Stimulated activated CD4-positive, alpha-beta T cell treated with anti-CD3 and anti-CD28 coated beads, TNF-alpha, amount 100 ng/mL, for 1 hour (primary cell): ENCODE results near the gene SRA1.
"Not testable (repeated sequence)": the region's sequence is repeated elsewhere in the genome, so short reads cannot be mapped to it uniquely, and the experiment has no call there.

ENCODE experiments used
- DNase-seq, 3 donors: peaks; one replicate each; pipeline ENCODE4 v3.0.0-alpha.2; 2020; ENCODE audit warnings: low read depth in 3 of 3, low spot score in 1 of 3

SRA1 gene

DNA sequence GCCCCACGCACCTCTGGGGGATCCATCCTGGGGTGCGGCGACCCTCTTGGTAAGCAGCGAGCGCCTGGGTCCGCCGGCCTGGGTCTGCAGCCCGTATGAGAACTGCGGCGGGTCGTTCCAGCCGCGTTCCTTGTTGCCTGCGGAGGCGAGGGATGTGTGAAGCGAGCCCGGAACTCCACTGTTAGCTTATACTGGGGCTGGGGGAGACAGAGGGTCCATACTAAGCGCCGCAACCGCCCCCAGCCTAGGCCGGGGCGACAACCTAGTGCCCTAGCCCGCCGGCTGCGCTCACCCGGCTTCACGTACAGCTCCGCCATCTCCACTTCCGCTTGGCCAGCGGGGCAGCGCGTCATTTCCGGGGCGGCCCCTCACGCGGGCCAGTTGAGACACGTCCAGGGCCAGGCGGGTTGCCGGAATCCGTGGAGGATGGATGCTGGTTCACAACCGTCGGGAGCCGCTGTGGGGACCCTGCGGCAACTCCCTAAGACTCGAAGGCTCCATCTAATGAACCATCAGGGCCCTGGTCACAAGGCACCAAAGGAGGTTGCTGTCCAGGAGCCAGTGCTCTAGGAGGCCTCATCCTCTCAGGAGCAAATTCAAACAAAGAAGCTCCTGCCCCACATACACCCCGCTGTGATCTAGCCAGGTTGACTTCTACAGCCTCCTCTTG is at the start of gene SRA1:
TSS of gene SRA1 (minus strand) at position 338 of the 670 bp plus-strand sequence. CDS start at position 317, 21 bp downstream.
- peak; percentile 49 to 75 (median 55) for DNase-seq

DNA sequence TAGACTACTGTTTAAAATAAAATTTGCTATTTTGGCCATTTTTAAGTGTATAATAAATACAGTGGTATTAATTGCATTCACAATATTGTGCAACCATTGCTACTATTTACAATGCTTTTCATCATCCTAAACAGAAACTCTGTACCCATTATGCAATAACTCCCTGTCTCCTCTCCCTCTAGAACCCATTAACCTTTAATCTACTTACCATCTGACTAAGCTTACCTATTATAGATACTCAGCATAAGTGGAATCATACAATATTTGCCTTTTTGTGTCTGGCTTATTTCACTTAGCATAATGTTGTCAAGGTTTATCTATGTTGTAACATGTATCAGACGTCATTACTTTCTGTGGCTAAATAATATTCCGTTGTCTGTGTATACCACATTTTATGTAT is 49.8 kb upstream of the SRA1 start:
- no peak for DNase-seq

DNA sequence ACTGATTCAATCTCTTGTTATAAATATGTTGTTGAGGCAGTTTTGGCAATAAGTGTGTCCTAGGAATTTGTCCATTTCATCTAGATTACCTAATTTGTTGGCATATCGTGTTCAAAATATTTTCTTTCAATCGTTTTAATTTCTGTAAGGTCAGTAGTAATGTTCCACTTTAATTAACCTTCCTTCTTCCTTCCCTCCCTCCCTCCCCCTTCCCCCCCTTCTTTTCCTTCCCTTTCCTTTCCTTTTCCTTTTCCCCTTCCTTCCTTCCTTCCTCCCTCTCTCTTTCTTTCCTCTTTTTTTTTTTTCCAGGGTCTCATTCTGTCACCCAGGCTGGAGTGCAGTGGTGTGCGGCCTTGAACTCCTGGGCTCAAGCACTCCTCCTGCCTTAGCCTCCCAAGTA is 48.6 kb upstream of the SRA1 start:
- no peak for DNase-seq

DNA sequence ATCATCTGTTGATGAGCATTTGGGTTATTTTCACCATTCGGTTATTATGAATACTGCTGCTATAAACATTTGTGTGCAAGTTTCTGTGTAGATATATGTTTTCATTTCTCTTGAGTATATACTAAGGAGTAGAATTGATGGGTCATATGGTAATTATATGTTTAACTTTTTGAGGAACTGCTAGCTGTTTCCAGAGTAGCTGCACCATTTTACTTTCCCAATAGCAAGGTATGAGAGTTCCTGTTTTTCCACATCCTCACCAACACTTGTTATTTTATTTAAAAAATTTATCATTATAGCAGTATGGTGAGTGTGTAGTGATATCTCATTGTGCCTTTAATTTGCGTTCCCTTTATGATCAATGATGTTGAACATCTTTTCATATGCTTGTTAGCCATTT is 46.5 kb upstream of the SRA1 start:
- no peak for DNase-seq

DNA sequence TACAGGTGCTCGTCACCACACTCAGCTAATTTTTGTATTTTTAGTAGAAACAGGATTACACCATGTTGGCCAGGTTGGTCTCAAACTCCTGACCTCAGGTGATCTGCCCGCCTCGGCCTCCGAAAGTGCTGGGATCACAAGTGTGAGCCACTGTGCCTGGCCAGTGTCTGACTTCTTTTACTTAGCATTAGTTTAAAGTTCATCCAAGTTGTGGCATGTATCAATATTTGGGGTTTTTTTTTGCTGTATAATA is 46.1 kb upstream of the SRA1 start:
- DNase-seq = not testable (repeated sequence)

DNA sequence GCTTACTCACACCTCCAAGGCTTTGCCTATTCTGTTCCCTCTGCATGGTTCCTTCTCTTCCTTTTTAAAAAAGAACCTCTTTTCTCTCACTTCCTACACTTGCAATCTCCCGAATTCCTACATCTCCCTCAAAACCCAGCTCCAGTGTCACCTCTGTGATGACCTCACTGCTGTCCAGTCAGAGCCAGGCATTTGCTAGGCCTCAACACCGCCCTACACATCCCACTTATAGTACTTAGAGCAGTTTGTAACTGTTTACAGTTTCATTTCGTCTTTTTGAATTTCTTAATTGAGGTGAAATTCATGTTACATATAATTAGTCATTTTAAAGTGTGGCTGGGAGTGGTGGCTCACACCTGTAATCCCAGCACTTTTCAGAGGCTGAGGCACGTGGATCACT is 44.9 kb upstream of the SRA1 start:
- no peak for DNase-seq

DNA sequence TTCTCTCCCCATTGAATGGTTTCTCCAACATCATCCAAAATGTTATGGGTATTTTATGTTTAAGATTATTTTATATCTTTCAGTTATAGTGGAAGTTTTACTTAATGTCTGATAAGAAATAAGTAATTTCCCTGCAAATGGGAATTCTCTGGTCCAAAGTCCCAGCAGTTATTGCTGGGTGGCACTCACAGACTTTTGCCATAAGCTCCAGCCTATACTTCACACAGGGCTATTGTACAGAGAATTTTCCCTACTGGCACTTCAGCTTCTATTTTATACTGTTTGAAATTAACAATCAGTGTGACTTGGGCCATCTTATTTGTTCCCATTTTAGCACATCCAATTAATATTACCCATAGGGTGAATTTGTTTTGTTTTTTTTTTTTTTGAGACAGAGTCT is 42.8 kb upstream of the SRA1 start:
- DNase-seq = no peak

DNA sequence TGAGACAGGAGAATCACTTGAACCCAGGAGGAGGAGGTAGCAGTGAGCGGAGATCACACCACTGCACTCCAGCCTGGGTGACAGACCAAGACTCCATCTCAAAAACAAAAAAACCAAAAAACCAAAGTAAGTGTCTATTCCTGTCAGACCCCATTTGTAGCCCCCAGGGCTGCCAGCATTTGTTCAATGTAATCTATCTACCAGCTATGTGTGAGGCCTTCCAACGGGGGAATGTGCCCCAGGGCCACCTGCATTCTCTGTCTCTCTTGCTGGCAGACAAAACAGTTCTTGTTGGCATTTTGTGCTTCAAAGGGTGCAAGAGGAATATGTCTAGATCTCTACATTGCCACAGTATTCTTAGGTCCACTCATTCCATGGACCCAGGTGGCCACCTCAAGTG is 41.6 kb upstream of the SRA1 start:
- no peak for DNase-seq

DNA sequence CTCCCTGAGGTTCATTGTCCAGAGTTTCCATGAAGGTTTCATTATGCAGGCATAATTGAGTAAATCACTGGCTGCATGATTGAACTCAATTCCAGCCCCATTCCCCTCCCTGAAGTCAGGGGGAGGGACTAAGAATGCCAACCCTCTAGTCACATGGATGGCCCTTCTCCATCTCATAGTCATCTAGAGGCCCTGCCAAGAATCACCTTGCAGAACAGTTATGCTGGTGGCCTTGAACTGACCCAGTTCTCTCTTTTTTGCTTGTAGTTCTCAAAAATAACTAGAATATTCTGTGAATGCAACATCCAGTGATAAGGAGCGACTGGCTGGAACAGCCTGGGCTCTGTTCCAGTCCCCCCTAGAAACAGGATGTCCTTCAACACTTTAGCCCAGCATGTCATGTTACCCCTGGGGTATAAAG is 39.1 kb upstream of the SRA1 start:
- DNase-seq = no peak

DNA sequence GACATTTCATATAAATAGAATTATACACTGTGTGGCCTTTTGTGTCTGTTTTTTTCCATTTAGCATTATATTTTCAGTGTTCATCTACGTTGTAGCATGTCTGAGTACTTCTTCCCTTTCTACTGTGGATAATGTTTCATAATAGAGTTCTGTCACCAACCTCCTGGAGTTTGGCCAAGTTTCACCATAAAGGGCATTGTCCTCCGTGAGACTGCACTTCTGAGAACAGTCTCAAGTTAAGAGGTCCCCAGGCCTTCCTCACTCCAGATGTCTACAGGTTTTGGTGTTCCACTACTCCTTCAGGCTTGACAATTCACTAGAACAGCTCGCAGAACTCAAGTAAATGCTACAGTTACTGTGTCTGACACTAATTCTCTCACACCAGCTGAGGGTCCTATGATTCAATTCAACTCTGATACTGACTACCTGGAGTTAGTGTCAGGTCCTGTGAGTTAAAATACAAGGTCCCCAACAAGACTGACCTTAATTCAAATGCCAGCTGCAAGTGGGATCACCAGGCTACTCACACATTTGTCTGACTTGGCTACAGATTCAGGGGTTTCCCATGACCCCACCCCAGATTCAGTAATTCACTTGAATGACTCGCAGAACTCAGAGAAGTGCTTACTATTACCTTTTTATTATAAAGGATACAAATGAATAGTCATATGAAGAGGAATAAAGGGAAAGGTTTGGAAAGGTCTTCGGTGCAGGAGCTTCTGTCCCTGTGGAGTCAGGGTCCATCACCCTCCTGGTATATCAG is 38.4 kb upstream of the SRA1 start:
- no peak for DNase-seq

DNA sequence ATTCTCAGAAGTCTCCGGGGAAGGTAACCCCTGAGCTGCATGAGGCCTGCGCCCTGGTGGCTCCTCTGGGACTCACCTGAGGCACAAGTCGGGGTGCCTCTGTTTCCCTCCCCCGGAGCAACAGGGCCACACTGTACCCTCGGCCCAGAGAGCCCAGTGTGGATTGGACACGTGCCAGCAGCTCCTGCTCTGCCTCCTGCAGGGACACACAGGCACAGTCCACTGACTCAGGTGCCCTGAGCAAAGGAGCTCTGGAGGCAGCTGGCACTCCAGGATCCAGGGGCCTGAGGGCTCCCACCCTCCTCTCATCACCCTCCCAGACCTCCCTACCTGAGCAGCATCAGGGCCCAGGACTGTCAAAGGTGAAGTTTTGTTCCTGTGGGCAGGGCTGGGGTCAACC is 36.9 kb upstream of the SRA1 start:
- no peak for DNase-seq

DNA sequence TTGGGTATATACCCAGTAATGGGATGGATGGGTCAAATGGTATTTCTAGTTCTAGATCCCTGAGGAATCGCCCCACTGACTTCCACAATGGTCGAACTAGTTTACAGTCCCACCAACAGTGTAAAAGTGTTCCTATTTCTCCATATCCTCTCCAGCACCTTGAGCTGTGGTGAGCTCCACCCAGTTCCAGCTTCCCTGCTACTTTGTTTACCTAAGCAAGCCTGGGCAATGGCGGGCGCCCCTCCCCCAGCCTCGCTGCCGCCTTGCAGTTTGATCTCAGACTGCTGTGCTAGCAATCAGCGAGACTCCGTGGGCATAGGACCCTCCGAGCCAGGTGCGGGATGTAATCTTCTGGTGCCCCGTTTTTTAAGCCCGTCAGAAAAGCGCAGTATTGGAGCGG is 35.8 kb upstream of the SRA1 start:
- DNase-seq = not testable (repeated sequence)

DNA sequence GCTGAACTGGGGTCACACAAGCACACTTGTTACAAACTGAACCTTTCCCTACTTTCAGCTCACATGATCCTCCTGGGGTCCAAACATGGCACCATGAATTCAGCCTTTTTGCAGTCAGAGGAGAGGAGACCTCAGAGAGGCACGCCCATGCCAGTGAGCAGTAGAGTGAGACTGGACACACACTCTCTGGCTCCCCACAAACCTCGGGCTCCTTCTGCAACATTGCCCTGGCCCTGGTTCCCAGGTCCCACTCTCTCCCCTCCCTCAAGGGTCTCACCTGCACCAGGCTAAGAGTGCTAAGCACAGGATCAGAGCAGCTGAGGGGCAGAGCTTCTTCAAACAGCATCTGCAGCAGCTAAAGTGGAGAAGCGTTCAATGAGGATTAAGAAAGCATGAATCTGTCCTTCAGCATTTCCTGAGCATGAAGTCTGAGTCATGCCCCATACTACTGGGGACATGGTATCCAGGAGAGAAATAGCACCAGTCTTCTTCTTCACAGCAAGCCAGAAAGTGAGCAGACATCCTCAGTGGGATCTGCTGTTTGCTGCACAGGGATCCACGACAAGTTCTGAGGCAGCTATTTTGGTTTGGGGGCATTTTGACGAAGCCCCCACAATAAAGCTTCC is 34.6 kb upstream of the SRA1 start:
- no peak for DNase-seq

DNA sequence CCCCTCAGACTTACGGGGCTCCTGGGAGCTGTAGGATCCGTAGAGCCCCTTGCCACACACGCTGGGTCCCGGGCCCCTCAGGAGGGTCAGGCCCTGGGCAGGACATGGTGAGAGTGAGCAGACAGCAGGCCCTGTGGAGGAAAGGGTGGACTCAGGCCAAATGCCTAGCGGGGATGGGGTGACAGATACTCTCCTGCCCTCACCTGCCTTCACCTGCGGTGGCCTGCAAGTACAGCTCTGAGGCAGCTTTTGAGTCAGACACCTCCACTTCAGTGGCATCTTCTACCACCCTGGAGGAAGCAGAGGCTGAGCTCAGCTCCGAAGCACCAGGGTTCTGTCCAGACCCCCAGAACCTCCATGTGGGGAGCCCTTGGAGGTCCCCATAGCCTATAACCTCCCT is 33.6 kb upstream of the SRA1 start:
- DNase-seq = no peak

DNA sequence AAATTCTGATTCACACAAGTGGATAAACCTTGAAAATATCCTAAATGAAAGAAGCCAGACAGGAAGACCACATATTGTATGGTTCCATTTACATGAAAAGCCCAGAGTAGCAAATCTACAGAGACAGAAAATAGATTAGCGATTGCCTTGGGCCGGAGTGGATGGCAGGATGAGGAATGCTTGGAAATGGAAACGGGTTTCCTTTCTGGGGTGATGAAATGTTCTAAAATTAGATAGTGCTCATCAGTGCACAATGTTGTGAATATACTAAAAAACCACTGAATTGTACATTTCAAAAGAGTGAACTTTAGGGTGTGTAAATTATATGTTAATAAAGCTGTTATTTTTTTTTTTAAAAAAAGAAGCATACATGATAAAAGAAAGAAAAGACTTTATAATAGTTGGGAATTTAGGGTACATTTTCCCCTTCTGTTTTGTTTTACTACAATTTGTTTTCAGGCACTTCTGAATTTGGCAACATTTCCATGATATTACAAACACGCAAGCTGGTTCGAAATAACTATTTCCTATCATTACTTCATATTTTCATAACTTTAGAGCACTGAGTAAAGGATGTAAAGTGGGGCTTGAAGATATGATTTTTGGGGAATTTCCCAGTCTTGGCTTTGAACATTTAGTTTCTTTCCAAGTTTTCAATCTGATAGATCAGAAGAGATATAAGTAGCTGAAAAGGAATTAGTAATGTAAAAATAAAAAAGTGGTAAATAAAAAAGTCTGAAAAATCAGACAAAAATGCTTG is 31.2 kb upstream of the SRA1 start:
- DNase-seq = no peak

DNA sequence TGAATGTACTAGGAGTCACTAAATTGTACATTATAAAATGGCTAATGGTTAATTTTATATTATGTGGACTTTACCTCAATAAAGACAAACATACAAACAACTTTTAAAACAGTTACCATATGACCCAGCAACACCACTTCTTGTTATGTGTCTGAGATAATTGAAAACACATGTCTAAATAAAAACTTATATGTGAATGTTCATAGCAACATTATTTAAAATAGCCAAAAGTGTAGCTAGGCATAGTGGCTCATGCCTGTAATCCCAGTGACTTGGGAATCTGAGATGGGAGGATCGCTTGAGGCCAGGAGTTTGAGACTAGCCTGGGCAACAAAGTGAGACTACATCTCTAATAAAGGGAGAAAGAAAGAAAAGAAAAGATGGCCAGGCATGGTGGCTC is 30.2 kb upstream of the SRA1 start:
- no peak for DNase-seq

DNA sequence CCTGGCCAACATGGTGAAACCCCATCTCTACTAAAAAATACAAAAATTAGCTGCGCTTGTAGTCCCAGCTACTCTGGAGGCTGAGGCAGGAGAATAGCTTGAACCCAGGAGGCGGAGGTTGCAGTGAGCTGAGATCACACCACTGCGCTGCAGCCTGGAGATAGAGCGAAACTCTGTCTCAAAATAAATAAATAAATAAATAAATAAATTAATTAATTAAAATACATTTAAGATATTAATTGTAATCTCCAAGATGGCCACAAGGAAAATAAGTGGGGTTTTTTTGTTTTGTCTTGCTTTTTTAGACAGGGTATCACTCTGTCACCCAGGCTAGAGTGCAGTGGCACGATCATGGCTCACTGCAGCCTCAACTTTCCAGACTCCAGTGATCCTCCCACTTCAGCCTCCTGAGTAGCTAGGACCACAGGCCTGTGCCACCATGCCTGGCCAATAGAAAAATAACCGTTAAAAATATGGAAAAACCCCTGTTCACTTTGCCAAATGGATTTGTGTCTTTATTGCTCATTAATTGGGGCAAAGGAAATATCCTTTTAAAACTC is 22.0 kb upstream of the SRA1 start:
- not testable (repeated sequence) for DNase-seq

DNA sequence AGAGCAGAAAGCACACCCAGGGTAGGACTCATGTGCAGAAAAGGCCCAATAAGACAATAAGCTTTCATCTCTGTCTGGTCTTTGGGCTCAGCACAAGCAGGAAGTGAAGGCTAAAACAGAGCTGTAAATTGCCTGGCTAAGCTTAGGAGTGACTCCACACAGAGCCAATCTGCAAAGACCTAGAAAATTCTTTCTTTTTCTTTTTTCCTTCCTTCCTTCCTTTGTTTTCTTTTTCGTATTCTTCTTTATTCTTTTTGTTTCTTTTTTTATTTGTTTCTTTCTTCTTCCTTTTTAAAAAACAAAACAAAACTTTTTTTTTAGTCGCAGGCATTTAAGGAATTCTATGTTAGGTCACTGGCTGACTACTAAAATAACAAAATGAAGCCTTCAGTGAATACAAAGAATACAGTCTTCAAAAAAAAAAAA is 19.5 kb upstream of the SRA1 start:
- no peak for DNase-seq

DNA sequence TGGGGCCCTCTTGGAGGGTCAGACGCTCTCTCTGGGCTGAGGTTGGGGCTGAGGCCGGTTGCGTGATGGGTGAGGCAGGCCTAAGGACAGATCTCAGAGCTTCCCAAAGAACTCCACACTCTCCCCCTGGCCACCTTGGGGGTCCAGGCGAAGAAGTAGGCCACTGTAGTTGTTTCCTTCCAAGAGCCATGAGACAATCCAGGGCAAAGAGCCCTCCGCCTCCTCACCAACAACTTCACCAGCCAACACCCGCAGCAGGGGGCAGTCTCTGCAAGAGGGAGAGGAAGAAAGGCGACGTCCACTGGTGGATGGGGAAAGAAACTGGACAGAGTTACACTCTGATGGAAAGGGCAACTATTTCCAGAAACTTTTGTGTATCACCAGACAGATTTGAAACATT is 18.0 kb upstream of the SRA1 start:
- DNase-seq = no peak

DNA sequence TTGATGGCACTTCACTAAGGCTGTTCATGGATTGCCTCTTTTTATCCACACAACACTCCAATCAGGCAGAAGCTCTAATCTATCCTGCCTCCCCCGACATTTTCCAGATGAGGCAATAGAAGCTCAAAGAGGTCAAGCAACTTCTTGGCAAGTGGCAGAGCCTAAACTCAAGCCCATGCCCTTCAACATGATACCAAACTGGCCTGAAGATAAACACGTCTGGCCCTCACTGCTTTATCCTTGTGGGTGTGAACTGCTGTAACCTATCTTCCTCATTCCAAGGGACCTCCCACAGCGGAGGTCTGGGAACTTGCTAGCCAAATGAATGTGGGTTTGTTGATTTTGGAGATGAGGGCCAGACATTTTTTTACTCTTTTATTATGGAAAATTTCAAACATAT is 16.9 kb upstream of the SRA1 start:
- no peak for DNase-seq

DNA sequence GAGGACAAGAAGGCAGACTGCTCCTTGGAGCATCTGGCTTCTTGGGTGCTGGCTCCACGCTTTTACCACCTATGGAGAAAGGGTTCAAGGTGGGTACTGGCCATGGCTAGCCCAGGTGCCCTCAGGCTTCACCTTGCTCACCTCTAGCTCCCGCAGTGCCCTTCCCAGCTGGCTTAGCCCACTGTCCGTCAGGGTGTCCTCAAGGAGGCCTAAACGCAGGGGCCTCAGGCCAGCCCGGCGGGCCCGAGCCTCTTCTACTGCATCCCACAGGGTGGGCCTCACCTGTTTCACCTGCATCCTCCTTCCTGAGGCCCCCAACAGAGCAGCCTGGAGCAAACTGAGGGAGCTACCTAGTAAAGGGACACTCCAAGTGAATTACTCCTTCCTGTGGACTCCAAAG is 16.4 kb upstream of the SRA1 start:
- DNase-seq = no peak

DNA sequence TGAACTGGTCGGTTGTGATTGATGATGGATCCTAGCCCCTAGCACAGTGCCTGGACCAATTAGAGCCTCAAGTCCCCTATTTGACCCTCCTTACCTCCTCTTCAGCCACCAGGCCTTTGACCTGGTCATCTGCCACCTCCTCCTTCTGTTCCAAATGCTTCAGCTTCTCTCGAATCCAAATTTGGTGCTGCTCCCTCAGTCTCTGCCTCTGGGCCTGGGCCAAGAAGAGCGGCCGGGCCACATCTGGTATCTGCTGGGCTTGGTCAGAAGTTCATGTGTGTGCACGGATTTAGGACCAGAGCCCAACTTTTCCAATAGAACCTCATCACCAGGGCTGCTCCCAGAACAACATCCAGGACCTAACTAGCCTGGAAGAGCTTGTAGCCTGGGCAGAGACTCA is 13.8 kb upstream of the SRA1 start:
- no peak for DNase-seq
